Neural cell (in vitro differentiated cells): Measurements from ENCODE around the gene DDX52.

ENCODE experiments used
- EZH2 ChIP-seq: fragments of 200-600, 300-800 bp; shearing (Covaris generic), sonication (generic); IDR thresholded peaks from 2 replicates; pipeline ENCODE4 v1.6.1; 2014; ENCODE audit warnings: antibody characterized with exemption, low read length, borderline replicate concordance, mild to moderate bottlenecking; ENCODE audit not compliant: insufficient read depth, poor library complexity, severe bottlenecking
- MXI1 ChIP-seq: fragments of 450-650 bp; conservative IDR thresholded peaks from 2 replicates; pipeline ENCODE4 v1.6.1; 2014; ENCODE audit warnings: antibody characterized with exemption, mild to moderate bottlenecking; ENCODE audit not compliant: poor library complexity, severe bottlenecking
- POLR2AphosphoS5 ChIP-seq: IDR thresholded peaks from 2 replicates; pipeline ENCODE4 v1.6.1; 2012
- TF ChIP-seq, protein P1 (sequence below): fragments of 450-650 bp; IDR thresholded peaks from 2 replicates; pipeline ENCODE4 v1.5.1; 2014; ENCODE audit warnings: antibody characterized with exemption, mild to moderate bottlenecking, moderate library complexity; ENCODE audit not compliant: poor library complexity, severe bottlenecking

DNA sequence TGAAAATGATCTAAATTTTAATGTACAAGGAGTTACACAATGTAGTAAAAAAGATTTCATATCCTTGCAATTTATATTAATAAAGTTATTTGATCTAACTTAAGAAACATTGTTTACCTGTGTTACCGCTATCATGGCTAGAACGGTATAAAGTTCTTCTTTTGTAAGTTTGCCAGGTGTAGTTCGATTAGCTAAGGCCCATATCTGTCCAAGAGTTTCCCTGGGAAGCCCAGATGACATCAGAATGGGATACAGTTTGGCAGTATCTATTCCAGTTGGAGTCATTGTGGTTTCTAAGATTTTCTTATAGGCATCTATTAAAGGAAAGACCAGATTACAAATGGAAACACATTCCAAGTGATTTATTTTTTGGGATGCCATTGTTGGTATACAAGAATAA lies 71.6 kb downstream of the DDX52 start:
- TF ChIP-seq, protein P1, sequence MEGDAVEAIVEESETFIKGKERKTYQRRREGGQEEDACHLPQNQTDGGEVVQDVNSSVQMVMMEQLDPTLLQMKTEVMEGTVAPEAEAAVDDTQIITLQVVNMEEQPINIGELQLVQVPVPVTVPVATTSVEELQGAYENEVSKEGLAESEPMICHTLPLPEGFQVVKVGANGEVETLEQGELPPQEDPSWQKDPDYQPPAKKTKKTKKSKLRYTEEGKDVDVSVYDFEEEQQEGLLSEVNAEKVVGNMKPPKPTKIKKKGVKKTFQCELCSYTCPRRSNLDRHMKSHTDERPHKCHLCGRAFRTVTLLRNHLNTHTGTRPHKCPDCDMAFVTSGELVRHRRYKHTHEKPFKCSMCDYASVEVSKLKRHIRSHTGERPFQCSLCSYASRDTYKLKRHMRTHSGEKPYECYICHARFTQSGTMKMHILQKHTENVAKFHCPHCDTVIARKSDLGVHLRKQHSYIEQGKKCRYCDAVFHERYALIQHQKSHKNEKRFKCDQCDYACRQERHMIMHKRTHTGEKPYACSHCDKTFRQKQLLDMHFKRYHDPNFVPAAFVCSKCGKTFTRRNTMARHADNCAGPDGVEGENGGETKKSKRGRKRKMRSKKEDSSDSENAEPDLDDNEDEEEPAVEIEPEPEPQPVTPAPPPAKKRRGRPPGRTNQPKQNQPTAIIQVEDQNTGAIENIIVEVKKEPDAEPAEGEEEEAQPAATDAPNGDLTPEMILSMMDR: no peak
- no peak for TF ChIP-seq POLR2AphosphoS5
- TF ChIP-seq MXI1: no peak
- no peak for TF ChIP-seq EZH2
